OCI-LY7 (cell line): Measurements from ENCODE around the gene SLX4IP. TPM values are rescaled to one million over a fixed set of nuclear protein-coding genes. Genes with fewer than 3 reads are reported as not detected.

Experiments
- BruUV-seq: library from RNA; stranded (reverse); fragments of 400-500 nt; replicated peaks from 2 replicates; lab custom pipeline; 2021; lab: Mats Ljungman, UMichigan
- CTCF ChIA-PET: fragments of 300-600 bp; sonication (Branson Sonifier 250); formaldehyde crosslinking; loops from one replicate; lab custom pipeline; 2022; ENCODE audit warnings: antibody characterized with exemption; ENCODE audit not compliant: unreplicated experiment; lab: Charles Lee
- POLR2A ChIA-PET: fragments of 300-600 bp; sonication (Branson Sonifier 250); formaldehyde crosslinking; loops from one replicate; lab custom pipeline; 2022; ENCODE audit warnings: antibody characterized with exemption; lab: Charles Lee
- DNase-seq: peaks from one replicate; pipeline ENCODE4 v3.0.0-alpha.2; 2015; ENCODE audit warnings: low spot score
- H2AFZ ChIP-seq: fragments of 200-600 bp; sonication (generic), shearing (Covaris generic); 2 replicates; pipeline ENCODE4 v1.6.1; 2014; ENCODE audit warnings: mild to moderate bottlenecking, antibody characterized with exemption, low read length, moderate library complexity
- H3K27ac ChIP-seq: fragments of 200-600 bp; sonication (generic); 2 replicates; pipeline ENCODE4 v1.5.1; 2014; ENCODE audit warnings: mixed run types, low read depth, mild to moderate bottlenecking, moderate library complexity, low read length, inconsistent platforms; ENCODE audit not compliant: poor library complexity, severe bottlenecking
- H3K36me3 ChIP-seq: fragments of 200-600 bp; sonication (generic); 2 replicates; pipeline ENCODE4 v1.6.1; 2014; ENCODE audit warnings: mild to moderate bottlenecking, antibody characterized with exemption, low read length, moderate library complexity, mixed read lengths; ENCODE audit not compliant: insufficient read depth
- H3K4me1 ChIP-seq: fragments of 200-600 bp; sonication (generic); 2 replicates; pipeline ENCODE4 v1.5.1; 2014; ENCODE audit warnings: mild to moderate bottlenecking, low read length; ENCODE audit not compliant: insufficient read depth, poor library complexity, severe bottlenecking
- H3K4me2 ChIP-seq: fragments of 200-600 bp; sonication (generic); 2 replicates; pipeline ENCODE4 v1.6.1; 2014; ENCODE audit warnings: mild to moderate bottlenecking, low read length
- H3K4me3 ChIP-seq: fragments of 200-600 bp; sonication (generic); 2 replicates; pipeline ENCODE4 v1.5.1; 2014; ENCODE audit warnings: mild to moderate bottlenecking, low read depth, low read length; ENCODE audit not compliant: poor library complexity, severe bottlenecking
- H3K79me2 ChIP-seq: fragments of 200-600 bp; sonication (generic); 2 replicates; pipeline ENCODE4 v1.6.1; 2016; ENCODE audit warnings: low read depth, mild to moderate bottlenecking, low read length, moderate library complexity, mixed read lengths; ENCODE audit not compliant: insufficient read depth
- H3K9me2 ChIP-seq: fragments of 200-600 bp; sonication (generic); 2 replicates; pipeline ENCODE4 v1.6.1; 2016; ENCODE audit warnings: mild to moderate bottlenecking, low read length, mixed read lengths; ENCODE audit not compliant: insufficient read depth
- H3K9me3 ChIP-seq: fragments of 200-600 bp; sonication (generic); 2 replicates; pipeline ENCODE4 v1.6.1; 2014; ENCODE audit warnings: mild to moderate bottlenecking, mixed run types, low read length, mixed read lengths
- H4K20me1 ChIP-seq: fragments of 200-600 bp; sonication (generic); 2 replicates; pipeline ENCODE4 v1.6.1; 2014; ENCODE audit warnings: mild to moderate bottlenecking, antibody characterized with exemption, low read length, moderate library complexity, mixed read lengths; ENCODE audit not compliant: insufficient read depth
- EZH2phosphoT487 ChIP-seq: fragments of 200-600 bp; sonication (generic); IDR thresholded peaks from 2 replicates; pipeline ENCODE4 v1.6.1; 2018; ENCODE audit warnings: low read depth, borderline replicate concordance, mild to moderate bottlenecking, mixed run types, antibody characterized with exemption, low read length, moderate library complexity, mixed read lengths
- intact Hi-C: fragments of 100-400 bp; cut with micrococcal nuclease; formaldehyde crosslinking; loops from one replicate; pipeline ENCODE4 v1.10.0; 2022; ENCODE audit not compliant: unreplicated experiment
- total RNA-seq, 2 experiments: library from RNA; depleted of rRNA in 1 of 2; stranded (reverse); fragments of >200 nt in 1 of 2; shearing (Covaris generic) in 1 of 2; gene quantifications; 2 replicates each; pipeline ENCODE4 v1.2.3, GENCODE V29; 2014 to 2022
- TF ChIP-seq, protein P1 (sequence below): fragments of 200-600 bp; sonication (generic); conservative IDR thresholded peaks from 2 replicates; pipeline ENCODE4 v1.5.1; 2014; ENCODE audit warnings: mild to moderate bottlenecking, antibody characterized with exemption, low read length, moderate library complexity, mixed read lengths

Gene SLX4IP
- total RNA-seq, 2 experiments from 2014 or later = 4.1 to 9.2 TPM

DNA sequence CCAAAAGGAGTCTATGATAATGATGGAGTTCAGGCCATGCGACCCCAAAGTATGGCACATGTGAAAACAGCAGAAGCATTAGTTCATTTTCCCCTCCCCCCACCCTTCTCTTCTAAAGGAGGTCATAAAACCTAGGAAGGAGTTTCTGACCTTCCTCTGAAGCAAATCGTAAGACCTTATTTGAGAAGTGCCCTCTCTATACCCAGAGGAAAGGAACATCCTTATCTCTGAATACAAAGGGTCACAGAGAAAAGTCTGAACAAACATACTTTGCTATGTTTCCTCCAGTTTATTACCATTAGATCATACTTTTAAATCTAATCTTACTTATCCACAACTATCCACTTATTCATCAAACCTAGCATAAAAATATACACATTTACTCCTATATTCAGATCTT lies 48.6 kb downstream of the SLX4IP start:
- no peaks in the 10 kb centered on the region for H3K9me2 ChIP-seq
- no peaks in the 10 kb centered on the region for H3K9me3 ChIP-seq
- TF ChIP-seq, protein P1, sequence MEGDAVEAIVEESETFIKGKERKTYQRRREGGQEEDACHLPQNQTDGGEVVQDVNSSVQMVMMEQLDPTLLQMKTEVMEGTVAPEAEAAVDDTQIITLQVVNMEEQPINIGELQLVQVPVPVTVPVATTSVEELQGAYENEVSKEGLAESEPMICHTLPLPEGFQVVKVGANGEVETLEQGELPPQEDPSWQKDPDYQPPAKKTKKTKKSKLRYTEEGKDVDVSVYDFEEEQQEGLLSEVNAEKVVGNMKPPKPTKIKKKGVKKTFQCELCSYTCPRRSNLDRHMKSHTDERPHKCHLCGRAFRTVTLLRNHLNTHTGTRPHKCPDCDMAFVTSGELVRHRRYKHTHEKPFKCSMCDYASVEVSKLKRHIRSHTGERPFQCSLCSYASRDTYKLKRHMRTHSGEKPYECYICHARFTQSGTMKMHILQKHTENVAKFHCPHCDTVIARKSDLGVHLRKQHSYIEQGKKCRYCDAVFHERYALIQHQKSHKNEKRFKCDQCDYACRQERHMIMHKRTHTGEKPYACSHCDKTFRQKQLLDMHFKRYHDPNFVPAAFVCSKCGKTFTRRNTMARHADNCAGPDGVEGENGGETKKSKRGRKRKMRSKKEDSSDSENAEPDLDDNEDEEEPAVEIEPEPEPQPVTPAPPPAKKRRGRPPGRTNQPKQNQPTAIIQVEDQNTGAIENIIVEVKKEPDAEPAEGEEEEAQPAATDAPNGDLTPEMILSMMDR = no peak
- no peaks in the 10 kb centered on the region for H3K36me3 ChIP-seq
- CTCF ChIA-PET = no interaction called here
- no peak overlapping the region for H3K4me3 ChIP-seq
- peaks cover 5% of the 10 kb centered on the region for H3K4me1 ChIP-seq
- intact Hi-C loops = no loop called here
- H2AFZ ChIP-seq = no peak overlapping the region
- DNase-seq = no peak
- POLR2A ChIA-PET = no interaction called here
- no peaks in the 10 kb centered on the region for H3K79me2 ChIP-seq
- no peaks in the 10 kb centered on the region for H4K20me1 ChIP-seq
- H3K27ac ChIP-seq = no peak overlapping the region
- BruUV-seq = no TSS peak
- H3K4me2 ChIP-seq = no peak overlapping the region

DNA sequence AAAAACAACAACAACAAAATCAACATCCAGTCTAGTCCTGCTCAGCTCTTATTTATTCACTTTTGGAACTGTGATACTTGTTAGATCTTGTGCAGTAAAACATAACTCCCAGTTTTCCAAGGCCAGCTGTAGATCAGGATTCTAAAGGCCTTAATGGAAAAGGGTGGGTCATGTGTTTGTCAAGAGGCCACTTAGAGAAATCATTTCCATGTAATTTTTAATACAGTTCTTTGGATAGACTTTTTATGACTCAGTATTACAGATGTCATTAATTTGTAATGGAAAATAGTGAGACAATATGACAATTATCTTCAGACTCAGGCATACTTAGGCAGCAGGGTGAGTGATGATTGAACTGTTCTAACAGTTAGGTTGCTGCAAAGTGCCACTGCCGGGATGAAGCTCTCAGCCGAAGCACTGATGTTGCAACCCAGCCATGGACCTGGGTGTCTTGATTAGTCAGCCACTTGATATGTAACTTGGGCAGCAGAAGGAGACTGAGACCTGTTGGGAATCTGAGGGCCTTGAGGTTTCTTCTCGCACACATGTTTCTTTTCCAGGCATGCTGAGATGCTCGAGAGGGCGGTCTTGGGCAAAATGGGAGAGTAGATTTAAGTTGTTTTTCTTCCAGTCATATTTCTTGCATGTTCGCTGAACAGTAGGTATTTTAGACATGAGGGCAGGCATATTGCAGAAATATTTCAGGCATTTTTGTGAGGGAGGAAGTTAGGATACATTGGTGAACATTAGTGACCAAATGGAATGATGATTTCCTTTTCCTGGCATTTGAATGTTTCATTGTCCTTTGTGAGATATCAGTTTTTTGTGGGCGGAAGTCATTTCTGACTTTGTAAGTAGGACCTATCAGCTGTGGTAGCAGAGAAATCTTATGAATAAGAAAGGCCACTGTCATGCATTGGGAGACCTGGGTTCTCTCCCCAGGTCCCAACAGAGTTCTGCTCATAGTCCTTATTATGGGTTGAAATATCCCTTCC lies 52.3 kb downstream of the SLX4IP start:
- H3K36me3 ChIP-seq = no peaks in the 10 kb centered on the region
- no peaks in the 10 kb centered on the region for H4K20me1 ChIP-seq
- no peaks in the 10 kb centered on the region for H3K9me2 ChIP-seq
- ChIA-PET POLR2A (interaction anchor here (0.6 kb wide), 1 partner anchor 169 kb away, joined by 5 read pairs; no protein-coding TSS in a partner anchor), CTCF (no interaction called here)
- no peak overlapping the region for H2AFZ ChIP-seq
- no peak overlapping the region for H3K4me2 ChIP-seq
- no peak overlapping the region for H3K4me3 ChIP-seq
- no peak for TF ChIP-seq EZH2phosphoT487
- TF ChIP-seq, protein P1 = no peak
- H3K4me1 ChIP-seq = peaks cover 5% of the 10 kb centered on the region
- no peaks in the 10 kb centered on the region for H3K79me2 ChIP-seq
- intact Hi-C loops = no loop called here
- BruUV-seq = no TSS peak
- no peak for DNase-seq
- no peak overlapping the region for H3K27ac ChIP-seq
- H3K9me3 ChIP-seq = no peaks in the 10 kb centered on the region

DNA sequence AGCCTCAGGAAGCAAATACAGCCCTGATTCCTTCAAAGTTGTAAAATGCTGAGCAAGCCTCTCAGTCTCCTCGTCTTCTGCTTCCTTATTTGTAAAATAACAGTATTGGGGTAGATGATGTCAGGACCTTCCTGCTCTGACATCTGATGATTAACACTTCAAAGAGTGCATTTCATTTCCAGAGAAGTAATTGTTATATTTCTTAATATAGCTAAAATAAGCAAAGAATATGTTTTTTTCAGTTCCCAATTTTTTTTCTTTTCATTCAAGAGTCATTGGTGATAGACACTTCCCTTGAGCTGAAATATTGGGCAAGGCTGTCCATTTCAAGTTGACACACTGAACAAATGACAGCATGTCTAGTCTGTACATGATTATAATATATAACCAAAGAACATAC lies 53.4 kb downstream of the SLX4IP start:
- H3K27ac ChIP-seq = no peak overlapping the region
- no peak overlapping the region for H2AFZ ChIP-seq
- CTCF ChIA-PET = no interaction called here
- H3K79me2 ChIP-seq = no peaks in the 10 kb centered on the region; the same call in 1 of the 2 replicates
- BruUV-seq = no TSS peak
- intact Hi-C loops = no loop called here
- no peaks in the 10 kb centered on the region for H4K20me1 ChIP-seq
- H3K9me2 ChIP-seq = no peaks in the 10 kb centered on the region
- H3K4me2 ChIP-seq = no peak overlapping the region
- TF ChIP-seq, protein P1 = no peak
- TF ChIP-seq EZH2phosphoT487 = no peak
- H3K9me3 ChIP-seq = no peaks in the 10 kb centered on the region
- POLR2A ChIA-PET = interaction anchor here (1.0 kb wide), 1 partner anchor 10 kb away, joined by 3 read pairs; no protein-coding TSS in a partner anchor
- DNase-seq = no peak
- H3K36me3 ChIP-seq = no peaks in the 10 kb centered on the region
- no peak overlapping the region for H3K4me3 ChIP-seq
- H3K4me1 ChIP-seq = peaks cover 5% of the 10 kb centered on the region
